HEK293 (cell line): ENCODE data around the gene CCNYL1.

Source experiments
- BCL11B ChIP-seq: fragments of 450-650 bp; formaldehyde crosslinking; IDR thresholded peaks from 2 replicates; pipeline ENCODE4 v1.5.1; 2016; ENCODE audit warnings: low read depth, missing biosample characterization, missing genetic modification characterization
- HOXA7 ChIP-seq: sonication (generic); formaldehyde crosslinking; IDR thresholded peaks from 2 replicates; pipeline ENCODE4 v1.8.1; 2022; ENCODE audit warnings: missing genetic modification reagents, borderline replicate concordance
- MZF1 ChIP-seq: fragments of 450-650 bp; formaldehyde crosslinking; IDR thresholded peaks from 2 replicates; pipeline ENCODE4 v1.5.1; 2017; ENCODE audit warnings: missing biosample characterization, missing genetic modification characterization, borderline replicate concordance
- TRIM28 ChIP-seq: IDR thresholded peaks from 2 replicates; pipeline ENCODE4 v1.6.1; 2011; ENCODE audit warnings: low read length, control low read depth, borderline replicate concordance
- YY2 ChIP-seq: fragments of 450-650 bp; formaldehyde crosslinking; IDR thresholded peaks from 2 replicates; pipeline ENCODE4 v1.5.1; 2016; ENCODE audit warnings: missing biosample characterization, missing genetic modification characterization
- ZBTB1 ChIP-seq: fragments of 450-650 bp; formaldehyde crosslinking; IDR thresholded peaks from 2 replicates; pipeline ENCODE4 v1.5.1; 2016; ENCODE audit warnings: missing biosample characterization, missing genetic modification characterization
- ZNF10 ChIP-seq: fragments of 450-650 bp; formaldehyde crosslinking; IDR thresholded peaks from 2 replicates; pipeline ENCODE4 v1.5.1; 2017; ENCODE audit warnings: missing biosample characterization, missing genetic modification characterization
- ZNF133 ChIP-seq: fragments of 450-650 bp; formaldehyde crosslinking; IDR thresholded peaks from 2 replicates; pipeline ENCODE4 v1.5.1; 2016; ENCODE audit warnings: missing biosample characterization, missing genetic modification characterization
- ZNF155 ChIP-seq: fragments of 450-650 bp; formaldehyde crosslinking; IDR thresholded peaks from 2 replicates; pipeline ENCODE4 v1.5.1; 2016; ENCODE audit warnings: missing biosample characterization, missing genetic modification characterization
- ZNF19 ChIP-seq: fragments of 450-650 bp; formaldehyde crosslinking; IDR thresholded peaks from 2 replicates; pipeline ENCODE4; 2016; ENCODE audit warnings: missing biosample characterization, missing genetic modification characterization, low read depth
- ZNF23 ChIP-seq: fragments of 450-650 bp; formaldehyde crosslinking; IDR thresholded peaks from 2 replicates; pipeline ENCODE4 v1.5.1; 2016; ENCODE audit warnings: missing biosample characterization, missing genetic modification characterization, borderline replicate concordance
- ZNF239 ChIP-seq: fragments of 450-650 bp; formaldehyde crosslinking; IDR thresholded peaks from 2 replicates; pipeline ENCODE4 v1.5.1; 2016; ENCODE audit warnings: missing biosample characterization, missing genetic modification characterization
- ZNF24 ChIP-seq: fragments of 450-650 bp; formaldehyde crosslinking; IDR thresholded peaks from 2 replicates; pipeline ENCODE4 v1.5.1; 2016; ENCODE audit warnings: missing biosample characterization, missing genetic modification characterization
- ZNF391 ChIP-seq: fragments of 450-650 bp; formaldehyde crosslinking; IDR thresholded peaks from 2 replicates; pipeline ENCODE4 v1.5.1; 2016; ENCODE audit warnings: low read depth, missing biosample characterization, missing genetic modification characterization, borderline replicate concordance
- ZNF510 ChIP-seq: fragments of 450-650 bp; formaldehyde crosslinking; IDR thresholded peaks from 2 replicates; pipeline ENCODE4 v1.5.1; 2018; ENCODE audit warnings: mild to moderate bottlenecking, missing genetic modification characterization, missing biosample characterization; ENCODE audit not compliant: insufficient replicate concordance
- ZNF561 ChIP-seq: fragments of 450-650 bp; IDR thresholded peaks from 2 replicates; pipeline ENCODE4 v1.5.1; 2018; ENCODE audit warnings: missing biosample characterization, missing genetic modification characterization, borderline replicate concordance
- ZNF600 ChIP-seq: fragments of 450-650 bp; formaldehyde crosslinking; IDR thresholded peaks from 2 replicates; pipeline ENCODE4 v1.5.1; 2016; ENCODE audit warnings: missing biosample characterization, missing genetic modification characterization
- ZNF629 ChIP-seq: fragments of 450-650 bp; formaldehyde crosslinking; IDR thresholded peaks from 2 replicates; pipeline ENCODE4 v1.5.1; 2017; ENCODE audit warnings: missing biosample characterization, missing genetic modification characterization
- ZNF654 ChIP-seq: fragments of 450-650 bp; formaldehyde crosslinking; IDR thresholded peaks from 2 replicates; pipeline ENCODE4 v1.5.1; 2016; ENCODE audit warnings: low read depth, missing biosample characterization, missing genetic modification characterization
- ZNF670 ChIP-seq: fragments of 450-650 bp; formaldehyde crosslinking; IDR thresholded peaks from 2 replicates; pipeline ENCODE4 v1.5.1; 2016; ENCODE audit warnings: missing biosample characterization, missing genetic modification characterization, low read depth
- TF ChIP-seq, protein P1 (sequence below): IDR thresholded peaks from 2 replicates; pipeline ENCODE4 v1.6.1; 2011; ENCODE audit warnings: mild to moderate bottlenecking, low read depth, low read length, borderline replicate concordance
- TF ChIP-seq, protein P2 (sequence below): fragments of 450-650 bp; formaldehyde crosslinking; IDR thresholded peaks from 2 replicates; pipeline ENCODE4 v1.5.1; 2016; ENCODE audit warnings: missing biosample characterization, missing genetic modification characterization, low read depth
- TF ChIP-seq, protein P3 (sequence below): fragments of 450-650 bp; IDR thresholded peaks from 2 replicates; pipeline ENCODE4 v1.5.1; 2018; ENCODE audit warnings: missing biosample characterization, missing genetic modification characterization
- TF ChIP-seq, protein P4 (sequence below): fragments of 450-650 bp; formaldehyde crosslinking; IDR thresholded peaks from 2 replicates; pipeline ENCODE4 v1.5.1; 2017; ENCODE audit warnings: missing biosample characterization, missing genetic modification characterization
- TF ChIP-seq, protein P5 (sequence below): fragments of 450-650 bp; formaldehyde crosslinking; IDR thresholded peaks from 2 replicates; pipeline ENCODE4 v1.5.1; 2017; ENCODE audit warnings: missing biosample characterization, mild to moderate bottlenecking, missing genetic modification characterization, moderate library complexity
- TF ChIP-seq, protein P6 (sequence below): fragments of 450-650 bp; formaldehyde crosslinking; IDR thresholded peaks from 2 replicates; pipeline ENCODE4 v1.5.1; 2016; ENCODE audit warnings: missing biosample characterization, missing genetic modification characterization, borderline replicate concordance

CCNYL1 gene

DNA sequence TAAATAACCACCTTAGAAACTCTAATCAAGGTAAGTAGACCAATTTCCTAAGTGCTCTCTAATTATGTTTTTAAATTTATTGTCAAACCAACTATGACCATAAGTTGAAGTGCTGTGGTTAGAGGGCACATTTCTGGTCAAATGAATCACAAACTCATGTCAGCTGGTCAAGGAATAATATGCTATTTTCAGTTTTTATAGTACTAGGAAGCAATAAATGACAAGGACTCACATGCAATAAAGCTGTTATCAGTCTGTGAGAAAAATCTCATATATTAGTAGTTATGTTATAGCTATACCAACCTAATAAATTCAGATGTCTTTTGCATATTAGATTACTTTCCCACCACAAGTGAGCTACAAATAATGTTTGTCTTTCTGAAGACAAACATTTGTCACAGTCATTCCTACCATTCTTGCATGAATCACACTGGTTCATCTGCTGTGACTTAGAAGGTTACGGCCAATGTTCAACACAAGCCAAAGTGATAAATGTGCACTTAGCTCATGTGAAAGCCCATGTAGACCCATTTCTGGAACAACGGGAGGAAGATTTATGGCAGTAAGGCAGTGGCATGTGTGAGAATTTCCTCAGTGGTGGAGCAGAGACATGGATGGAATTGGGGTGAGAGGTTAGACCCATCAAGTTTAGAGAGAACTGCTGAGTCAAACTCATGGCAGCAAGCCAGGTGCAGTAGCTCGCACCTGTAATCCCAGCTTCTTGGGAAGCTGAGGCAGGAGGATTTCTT, 27.4 kb upstream of the CCNYL1 start (continued):
- TF ChIP-seq, protein P1, sequence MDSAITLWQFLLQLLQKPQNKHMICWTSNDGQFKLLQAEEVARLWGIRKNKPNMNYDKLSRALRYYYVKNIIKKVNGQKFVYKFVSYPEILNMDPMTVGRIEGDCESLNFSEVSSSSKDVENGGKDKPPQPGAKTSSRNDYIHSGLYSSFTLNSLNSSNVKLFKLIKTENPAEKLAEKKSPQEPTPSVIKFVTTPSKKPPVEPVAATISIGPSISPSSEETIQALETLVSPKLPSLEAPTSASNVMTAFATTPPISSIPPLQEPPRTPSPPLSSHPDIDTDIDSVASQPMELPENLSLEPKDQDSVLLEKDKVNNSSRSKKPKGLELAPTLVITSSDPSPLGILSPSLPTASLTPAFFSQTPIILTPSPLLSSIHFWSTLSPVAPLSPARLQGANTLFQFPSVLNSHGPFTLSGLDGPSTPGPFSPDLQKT = no peak
- no peak for TF ChIP-seq BCL11B (tag by site-specific recombination)
- TF ChIP-seq, protein P2, sequence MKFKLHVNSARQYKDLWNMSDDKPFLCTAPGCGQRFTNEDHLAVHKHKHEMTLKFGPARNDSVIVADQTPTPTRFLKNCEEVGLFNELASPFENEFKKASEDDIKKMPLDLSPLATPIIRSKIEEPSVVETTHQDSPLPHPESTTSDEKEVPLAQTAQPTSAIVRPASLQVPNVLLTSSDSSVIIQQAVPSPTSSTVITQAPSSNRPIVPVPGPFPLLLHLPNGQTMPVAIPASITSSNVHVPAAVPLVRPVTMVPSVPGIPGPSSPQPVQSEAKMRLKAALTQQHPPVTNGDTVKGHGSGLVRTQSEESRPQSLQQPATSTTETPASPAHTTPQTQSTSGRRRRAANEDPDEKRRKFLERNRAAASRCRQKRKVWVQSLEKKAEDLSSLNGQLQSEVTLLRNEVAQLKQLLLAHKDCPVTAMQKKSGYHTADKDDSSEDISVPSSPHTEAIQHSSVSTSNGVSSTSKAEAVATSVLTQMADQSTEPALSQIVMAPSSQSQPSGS (tag by site-specific recombination) = peak; percentile 51; the same call in 1 of the 2 replicates
- no peak for TF ChIP-seq ZNF670 (tag by site-specific recombination)
- TF ChIP-seq, protein P3, sequence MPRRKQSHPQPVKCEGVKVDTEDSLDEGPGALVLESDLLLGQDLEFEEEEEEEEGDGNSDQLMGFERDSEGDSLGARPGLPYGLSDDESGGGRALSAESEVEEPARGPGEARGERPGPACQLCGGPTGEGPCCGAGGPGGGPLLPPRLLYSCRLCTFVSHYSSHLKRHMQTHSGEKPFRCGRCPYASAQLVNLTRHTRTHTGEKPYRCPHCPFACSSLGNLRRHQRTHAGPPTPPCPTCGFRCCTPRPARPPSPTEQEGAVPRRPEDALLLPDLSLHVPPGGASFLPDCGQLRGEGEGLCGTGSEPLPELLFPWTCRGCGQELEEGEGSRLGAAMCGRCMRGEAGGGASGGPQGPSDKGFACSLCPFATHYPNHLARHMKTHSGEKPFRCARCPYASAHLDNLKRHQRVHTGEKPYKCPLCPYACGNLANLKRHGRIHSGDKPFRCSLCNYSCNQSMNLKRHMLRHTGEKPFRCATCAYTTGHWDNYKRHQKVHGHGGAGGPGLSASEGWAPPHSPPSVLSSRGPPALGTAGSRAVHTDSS (tag by site-specific recombination) = 0 out of 2 replicates have a peak, but pooled peaks have one; percentile 55
- TF ChIP-seq ZNF155 = no peak
- 0 out of 2 replicates have a peak, but pooled peaks have one; percentile 45 for TF ChIP-seq ZBTB1
- TF ChIP-seq YY2 (tag by site-specific recombination) = no peak
- TF ChIP-seq ZNF391 (tag by site-specific recombination) = peak; percentile 92; the same call in 1 of the 2 replicates
- TF ChIP-seq ZNF654 (tag by site-specific recombination) = no peak
- TF ChIP-seq ZNF133 (tag by site-specific recombination) = no peak
- TF ChIP-seq ZNF239 (tag by site-specific recombination) = no peak
- TF ChIP-seq ZNF23 (tag by site-specific recombination) = no peak
- no peak; the same call in none of the 2 replicates for TF ChIP-seq ZNF24 (tag by site-specific recombination)
- TF ChIP-seq ZNF629 (tag by site-specific recombination) = peak; percentile 89
- no peak for TF ChIP-seq ZNF19 (tag by site-specific recombination)
- TF ChIP-seq ZNF510 (tag by site-specific recombination) = no peak
- TF ChIP-seq, protein P4, sequence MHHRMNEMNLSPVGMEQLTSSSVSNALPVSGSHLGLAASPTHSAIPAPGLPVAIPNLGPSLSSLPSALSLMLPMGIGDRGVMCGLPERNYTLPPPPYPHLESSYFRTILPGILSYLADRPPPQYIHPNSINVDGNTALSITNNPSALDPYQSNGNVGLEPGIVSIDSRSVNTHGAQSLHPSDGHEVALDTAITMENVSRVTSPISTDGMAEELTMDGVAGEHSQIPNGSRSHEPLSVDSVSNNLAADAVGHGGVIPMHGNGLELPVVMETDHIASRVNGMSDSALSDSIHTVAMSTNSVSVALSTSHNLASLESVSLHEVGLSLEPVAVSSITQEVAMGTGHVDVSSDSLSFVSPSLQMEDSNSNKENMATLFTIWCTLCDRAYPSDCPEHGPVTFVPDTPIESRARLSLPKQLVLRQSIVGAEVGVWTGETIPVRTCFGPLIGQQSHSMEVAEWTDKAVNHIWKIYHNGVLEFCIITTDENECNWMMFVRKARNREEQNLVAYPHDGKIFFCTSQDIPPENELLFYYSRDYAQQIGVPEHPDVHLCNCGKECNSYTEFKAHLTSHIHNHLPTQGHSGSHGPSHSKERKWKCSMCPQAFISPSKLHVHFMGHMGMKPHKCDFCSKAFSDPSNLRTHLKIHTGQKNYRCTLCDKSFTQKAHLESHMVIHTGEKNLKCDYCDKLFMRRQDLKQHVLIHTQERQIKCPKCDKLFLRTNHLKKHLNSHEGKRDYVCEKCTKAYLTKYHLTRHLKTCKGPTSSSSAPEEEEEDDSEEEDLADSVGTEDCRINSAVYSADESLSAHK = peak; percentile 88
- no peak for TF ChIP-seq HOXA7 (CRISPR knock-in tag)
- TF ChIP-seq, protein P5, sequence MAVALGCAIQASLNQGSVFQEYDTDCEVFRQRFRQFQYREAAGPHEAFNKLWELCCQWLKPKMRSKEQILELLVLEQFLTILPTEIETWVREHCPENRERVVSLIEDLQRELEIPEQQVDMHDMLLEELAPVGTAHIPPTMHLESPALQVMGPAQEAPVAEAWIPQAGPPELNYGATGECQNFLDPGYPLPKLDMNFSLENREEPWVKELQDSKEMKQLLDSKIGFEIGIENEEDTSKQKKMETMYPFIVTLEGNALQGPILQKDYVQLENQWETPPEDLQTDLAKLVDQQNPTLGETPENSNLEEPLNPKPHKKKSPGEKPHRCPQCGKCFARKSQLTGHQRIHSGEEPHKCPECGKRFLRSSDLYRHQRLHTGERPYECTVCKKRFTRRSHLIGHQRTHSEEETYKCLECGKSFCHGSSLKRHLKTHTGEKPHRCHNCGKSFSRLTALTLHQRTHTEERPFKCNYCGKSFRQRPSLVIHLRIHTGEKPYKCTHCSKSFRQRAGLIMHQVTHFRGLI (tag by site-specific recombination) = peak; percentile 54; the same call in 1 of the 2 replicates
- no peak for TF ChIP-seq MZF1 (tag by site-specific recombination)
- TF ChIP-seq, protein P6, sequence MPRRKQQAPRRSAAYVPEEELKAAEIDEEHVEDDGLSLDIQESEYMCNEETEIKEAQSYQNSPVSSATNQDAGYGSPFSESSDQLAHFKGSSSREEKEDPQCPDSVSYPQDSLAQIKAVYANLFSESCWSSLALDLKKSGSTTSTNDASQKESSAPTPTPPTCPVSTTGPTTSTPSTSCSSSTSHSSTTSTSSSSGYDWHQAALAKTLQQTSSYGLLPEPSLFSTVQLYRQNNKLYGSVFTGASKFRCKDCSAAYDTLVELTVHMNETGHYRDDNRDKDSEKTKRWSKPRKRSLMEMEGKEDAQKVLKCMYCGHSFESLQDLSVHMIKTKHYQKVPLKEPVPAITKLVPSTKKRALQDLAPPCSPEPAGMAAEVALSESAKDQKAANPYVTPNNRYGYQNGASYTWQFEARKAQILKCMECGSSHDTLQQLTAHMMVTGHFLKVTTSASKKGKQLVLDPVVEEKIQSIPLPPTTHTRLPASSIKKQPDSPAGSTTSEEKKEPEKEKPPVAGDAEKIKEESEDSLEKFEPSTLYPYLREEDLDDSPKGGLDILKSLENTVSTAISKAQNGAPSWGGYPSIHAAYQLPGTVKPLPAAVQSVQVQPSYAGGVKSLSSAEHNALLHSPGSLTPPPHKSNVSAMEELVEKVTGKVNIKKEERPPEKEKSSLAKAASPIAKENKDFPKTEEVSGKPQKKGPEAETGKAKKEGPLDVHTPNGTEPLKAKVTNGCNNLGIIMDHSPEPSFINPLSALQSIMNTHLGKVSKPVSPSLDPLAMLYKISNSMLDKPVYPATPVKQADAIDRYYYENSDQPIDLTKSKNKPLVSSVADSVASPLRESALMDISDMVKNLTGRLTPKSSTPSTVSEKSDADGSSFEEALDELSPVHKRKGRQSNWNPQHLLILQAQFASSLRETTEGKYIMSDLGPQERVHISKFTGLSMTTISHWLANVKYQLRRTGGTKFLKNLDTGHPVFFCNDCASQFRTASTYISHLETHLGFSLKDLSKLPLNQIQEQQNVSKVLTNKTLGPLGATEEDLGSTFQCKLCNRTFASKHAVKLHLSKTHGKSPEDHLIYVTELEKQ (tag by site-specific recombination) = peak; percentile 91; the same call in 1 of the 2 replicates
- peak; percentile 79 for TF ChIP-seq ZNF10 (tag by site-specific recombination)
- TF ChIP-seq ZNF600 (tag by site-specific recombination) = peak; percentile 88
- TF ChIP-seq TRIM28 = peak; percentile 59
- TF ChIP-seq ZNF561 (tag by site-specific recombination) = no peak
